ENCODE measurements around the gene EYA2. TPM values are rescaled to one million over a fixed set of nuclear protein-coding genes. Genes with fewer than 3 reads are reported as not detected.
"Not testable (repeated sequence)": the region's sequence is repeated elsewhere in the genome, so short reads cannot be mapped to it uniquely, and the experiment has no call there.

Gene EYA2
- total RNA-seq, 1 donor from 2014 or later = not detected

DNA sequence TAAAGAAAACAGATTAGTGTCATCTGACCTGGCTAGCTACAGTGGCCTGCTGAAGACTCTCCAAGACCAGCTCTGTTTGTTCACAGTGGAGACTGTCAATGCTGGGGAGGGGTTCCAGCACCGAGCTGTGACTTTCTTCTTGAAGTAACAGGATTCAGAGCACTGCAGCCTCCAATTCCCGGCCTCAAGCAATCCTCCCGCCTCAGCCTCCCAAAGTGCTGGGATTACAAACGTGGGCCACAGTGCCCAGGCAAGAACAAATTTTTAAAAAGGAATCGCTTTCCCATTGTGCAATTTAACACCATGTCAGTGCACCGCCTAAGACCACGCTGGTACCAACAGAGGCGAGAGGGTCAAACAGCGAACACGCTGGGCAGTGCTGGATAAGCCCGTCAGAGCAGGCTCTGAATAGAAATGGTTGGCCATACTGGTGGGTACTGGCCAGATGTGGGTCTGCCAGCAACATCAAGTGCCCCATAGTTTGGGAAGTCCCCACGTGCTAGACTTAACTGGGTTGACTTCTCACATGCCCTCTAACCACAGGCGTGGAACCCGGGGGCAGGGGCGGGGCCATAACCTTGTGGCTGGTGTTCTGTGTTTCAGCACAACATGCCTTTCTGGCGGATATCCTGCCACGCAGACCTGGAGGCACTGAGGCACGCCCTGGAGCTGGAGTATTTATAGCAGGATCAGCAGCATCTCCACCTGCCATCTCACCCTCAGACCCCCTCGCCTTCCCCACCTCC is 293.0 kb downstream of the EYA2 start:
- DNase-seq = no peak

DNA sequence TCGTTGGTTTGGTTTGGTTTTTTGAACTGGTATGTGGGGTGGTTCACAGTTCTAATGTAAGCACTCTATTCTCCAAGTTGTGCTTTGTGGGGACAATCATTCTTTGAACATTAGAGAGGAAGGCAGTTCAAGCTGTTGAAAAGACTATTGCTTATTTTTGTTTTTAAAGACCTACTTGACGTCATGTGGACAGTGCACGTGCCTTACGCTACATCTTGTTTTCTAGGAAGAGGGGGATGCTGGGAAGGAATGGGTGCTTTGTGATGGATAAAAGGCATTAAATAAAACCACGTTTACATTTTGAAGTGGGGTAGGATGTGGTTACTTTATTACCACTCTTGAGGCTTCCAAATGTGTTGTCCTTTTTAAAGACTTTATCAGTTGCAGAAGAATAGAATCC is 293.9 kb downstream of the EYA2 start:
- DNase-seq = no peak

DNA sequence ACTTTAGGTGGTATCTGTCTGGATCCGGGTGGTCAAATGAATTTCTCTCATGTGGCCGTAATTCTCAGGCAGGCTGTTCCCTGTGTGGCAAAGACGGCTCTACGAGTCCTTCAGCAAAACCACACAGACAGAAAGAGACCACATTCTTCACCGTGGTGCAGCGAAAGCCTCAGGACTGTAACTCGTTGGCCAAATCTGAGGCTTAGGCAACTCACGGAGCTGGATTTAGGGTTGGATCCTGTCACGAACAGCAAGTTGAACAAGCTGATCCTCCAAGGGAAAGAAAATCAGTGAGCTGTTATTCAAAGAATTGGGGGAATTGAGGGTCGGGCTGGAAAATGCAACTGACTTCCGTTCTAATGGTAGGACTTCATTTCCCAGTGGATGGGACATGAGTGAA is 294.4 kb downstream of the EYA2 start:
- no peak for DNase-seq

DNA sequence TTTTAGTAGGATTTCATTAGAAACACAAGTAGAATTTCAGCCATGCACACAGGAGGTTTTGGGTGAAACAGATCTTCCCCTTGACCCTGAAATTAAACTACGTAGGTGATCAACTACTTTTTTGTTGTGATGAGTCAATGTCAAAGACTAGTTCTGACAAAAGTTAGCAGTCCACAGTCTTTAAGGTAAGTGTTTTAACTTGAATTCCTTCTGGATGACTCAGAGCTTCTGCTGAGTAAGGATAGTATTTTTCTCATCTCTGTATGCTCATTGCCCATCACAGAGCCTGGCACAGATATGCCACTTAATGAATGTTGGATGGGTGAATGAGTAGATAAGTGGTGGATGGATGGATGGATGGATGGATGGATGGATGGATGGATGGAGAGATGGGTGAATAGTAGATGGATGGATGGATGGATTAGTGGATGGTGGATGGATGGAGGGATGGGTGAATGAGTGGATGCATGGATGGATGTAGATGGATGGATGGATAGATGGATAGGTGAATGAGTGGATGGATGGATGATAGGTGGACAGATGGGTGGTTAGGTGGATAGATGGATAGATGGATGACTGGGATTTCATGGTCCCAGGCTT is 296.5 kb downstream of the EYA2 start:
- no peak for DNase-seq

DNA sequence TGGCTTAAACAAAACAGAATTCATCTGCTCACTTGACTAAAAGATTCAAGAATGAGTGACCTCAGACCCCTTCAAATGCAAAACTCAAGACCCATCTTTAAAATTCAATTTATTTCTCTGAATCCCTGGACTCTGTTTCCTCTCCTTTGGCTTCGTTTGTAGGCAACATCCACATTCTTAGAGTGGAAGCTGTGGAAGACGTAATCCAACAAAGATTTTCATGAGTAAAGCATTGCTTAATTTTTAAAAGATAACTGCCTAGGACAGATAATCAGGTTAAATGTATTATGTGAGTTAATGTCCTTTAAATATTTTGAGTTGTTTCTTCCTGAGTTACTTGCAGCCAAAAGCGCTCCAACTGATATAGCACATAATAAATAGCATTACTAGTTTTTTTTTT is 297.3 kb downstream of the EYA2 start:
- DNase-seq = no peak

DNA sequence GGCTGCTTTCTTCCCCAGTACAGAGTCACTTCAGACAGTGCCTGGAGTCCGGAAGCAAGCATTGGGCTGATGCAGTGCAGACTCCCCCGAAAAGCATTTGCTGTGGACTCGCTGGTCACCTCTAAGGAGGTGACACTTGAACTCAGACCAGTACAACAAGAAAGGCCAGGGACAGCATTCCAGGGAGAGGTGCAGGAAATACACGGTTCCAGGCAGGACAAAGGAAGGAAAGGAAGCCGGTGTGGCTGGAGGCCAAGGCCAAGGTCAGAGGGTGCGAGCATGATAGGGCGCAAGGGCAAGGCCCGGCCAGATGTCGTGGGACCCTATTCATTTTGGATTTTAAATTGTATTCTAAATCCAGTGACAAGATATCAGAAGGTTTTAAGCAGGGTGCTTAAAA is 300.9 kb downstream of the EYA2 start:
- DNase-seq = no peak

DNA sequence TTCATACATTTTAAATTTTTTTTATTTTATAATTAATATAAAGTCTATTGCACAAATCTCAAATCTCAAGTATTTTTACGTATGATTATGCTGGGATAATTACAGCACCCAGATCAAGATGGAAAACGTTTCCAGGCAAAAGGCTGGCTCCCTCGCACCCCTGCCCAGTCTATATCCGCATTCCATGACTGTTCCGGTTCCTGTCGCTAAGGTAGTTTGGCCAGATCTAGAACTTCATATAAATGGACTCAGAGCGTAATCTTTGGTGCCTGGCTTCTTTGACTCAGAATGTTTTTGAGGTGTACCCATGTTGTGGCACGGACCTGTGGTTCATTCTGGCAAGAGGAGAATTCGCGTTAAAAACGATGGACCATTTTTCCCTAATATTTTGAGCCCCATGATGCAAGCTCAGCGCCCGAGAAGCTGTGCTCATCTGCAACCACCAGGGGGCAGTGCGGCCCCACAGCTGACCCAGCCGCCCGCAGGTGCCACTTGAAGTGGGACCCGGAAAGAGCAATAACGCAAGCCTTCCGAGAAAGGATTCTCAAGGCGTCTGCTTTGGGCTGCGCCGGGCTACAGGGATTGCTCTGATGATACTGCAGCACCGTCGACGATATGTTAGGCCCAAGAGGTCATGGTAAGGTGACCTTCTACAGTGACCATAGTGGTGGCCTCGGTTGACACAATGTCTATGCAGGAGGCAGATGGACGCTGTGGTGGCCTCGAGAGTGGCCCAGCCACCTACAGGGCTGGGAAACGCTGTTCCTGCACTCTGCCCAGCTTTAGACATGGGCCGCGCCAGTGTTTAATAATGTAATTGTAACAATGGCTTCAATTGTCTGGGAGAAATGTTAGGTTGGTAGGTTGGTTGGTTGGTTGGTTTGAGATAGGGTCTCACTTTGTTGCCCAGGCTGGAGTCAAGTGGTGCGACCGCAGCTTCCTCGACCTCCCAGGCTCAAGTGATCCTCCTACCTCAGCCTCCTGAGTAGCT is 301.7 kb downstream of the EYA2 start:
- peak; percentile 81 for DNase-seq

DNA sequence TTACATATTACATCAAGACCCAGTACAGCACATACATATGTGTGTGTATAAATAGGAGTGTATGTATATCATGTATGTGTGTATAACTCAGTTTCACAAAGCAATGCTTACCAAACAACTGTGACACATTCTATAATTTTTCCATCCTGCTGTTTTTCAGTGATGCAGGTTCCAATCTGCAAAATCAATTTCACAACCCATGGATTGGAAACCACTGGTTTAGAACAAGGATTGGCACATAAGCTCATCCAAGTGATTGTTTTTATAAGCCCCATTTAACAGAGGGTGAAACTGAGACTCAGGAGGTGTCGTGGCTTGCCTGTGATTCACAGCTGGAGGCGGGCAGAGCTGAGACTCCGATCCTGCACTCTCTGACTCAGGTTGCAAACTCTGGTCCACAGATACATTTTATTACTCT is 303.6 kb downstream of the EYA2 start:
- DNase-seq = no peak

DNA sequence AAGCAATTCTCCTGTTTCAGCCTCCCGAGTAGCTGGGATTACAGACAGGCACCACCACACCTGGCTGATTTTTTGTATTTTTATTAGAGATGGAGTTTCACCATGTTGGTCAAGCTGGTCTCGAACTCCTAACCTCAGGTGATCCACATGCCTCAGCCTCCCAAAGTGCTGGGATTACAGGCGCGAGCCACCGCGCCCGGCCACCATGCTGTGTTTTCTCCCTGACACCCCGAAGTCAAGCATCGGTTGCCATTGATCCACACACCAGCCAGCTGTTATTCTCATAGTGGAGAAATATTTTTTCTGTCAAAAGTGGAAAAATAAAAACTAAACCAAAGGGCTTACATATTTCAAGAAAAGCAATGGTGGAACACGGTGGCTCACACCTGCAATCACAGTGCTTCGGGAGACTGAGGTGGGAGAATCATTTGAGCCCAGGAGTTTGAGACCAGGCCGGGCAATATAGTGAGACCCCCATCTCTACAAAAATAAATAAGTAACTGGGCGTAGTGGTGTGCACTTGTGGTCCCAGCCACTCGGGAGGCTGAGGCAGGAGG is 304.4 kb downstream of the EYA2 start:
- DNase-seq = no peak

DNA sequence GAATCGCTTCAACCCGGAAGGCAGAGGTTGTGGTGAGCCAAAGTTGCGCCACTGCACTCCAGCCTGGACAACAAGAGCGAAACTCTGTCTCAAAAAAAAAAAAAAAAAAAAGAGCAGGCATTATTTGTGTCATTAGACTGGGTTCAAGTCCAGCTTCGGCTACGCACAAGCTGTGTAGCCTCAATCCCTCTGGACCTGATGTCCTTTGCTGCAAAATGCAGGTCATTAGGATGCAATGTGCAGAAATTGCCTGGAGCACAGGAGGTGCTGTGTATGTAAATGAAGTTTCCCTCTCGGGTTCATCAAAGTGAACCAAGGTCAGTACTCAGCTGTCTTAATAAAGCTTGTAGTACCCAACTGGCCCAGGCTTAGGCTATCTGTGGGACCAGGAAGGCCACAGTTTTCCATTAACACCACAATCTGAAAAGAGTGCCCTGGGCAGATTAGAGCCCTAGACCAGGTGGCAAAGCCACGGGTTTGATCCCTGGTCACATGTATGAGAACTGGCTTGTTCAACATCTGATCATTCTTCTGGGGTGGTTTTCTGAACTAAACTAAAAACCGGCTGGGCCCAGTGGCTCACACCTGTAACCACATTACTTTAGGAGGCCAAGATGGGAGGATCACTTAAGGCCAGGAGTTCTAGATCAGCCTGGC is 306.6 kb downstream of the EYA2 start:
- no peak for DNase-seq

DNA sequence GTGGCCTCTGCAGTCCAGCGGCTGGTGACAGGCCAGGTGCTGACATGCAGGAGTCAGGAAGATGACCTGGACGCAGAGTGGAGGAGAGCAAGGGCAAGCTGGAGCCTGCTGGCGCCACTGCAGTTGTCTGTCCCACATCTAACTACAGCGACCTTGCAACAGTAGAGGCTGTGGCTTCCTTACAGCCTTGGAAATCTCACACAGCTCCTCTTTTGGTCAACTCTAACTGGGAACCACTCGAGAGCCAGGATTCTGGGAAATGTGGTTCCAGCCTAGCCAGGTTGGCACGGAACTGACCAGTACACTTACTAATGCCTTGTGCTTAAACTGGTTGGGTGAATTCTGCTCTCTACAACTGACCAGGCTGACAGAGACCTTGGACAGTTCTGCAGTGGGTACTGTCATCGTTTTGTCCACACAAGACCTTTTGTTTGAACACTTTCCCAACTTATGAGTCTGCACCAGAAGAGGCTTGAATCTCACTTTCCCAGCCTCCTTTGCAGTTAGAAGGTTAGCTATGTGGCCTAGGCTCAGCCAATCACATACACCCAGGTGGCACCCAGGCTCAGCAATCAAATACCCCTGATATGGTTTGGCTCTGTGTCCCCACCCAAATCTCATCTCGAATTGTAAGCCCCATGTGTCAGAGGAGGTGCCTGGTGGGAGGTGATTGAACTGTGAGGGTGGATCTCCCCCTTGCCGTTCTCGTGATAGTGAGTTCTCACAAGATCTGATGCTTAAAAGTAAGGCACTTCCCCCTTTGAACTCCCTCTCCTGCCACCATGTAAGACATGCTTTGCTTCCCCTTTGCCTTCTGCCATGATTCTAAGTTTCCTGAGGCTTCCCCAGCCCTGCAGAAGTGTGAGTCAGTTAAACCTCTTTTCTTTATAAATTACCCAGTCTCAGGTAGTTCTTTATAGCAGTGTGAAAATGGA is 308.4 kb downstream of the EYA2 start:
- DNase-seq = no peak

DNA sequence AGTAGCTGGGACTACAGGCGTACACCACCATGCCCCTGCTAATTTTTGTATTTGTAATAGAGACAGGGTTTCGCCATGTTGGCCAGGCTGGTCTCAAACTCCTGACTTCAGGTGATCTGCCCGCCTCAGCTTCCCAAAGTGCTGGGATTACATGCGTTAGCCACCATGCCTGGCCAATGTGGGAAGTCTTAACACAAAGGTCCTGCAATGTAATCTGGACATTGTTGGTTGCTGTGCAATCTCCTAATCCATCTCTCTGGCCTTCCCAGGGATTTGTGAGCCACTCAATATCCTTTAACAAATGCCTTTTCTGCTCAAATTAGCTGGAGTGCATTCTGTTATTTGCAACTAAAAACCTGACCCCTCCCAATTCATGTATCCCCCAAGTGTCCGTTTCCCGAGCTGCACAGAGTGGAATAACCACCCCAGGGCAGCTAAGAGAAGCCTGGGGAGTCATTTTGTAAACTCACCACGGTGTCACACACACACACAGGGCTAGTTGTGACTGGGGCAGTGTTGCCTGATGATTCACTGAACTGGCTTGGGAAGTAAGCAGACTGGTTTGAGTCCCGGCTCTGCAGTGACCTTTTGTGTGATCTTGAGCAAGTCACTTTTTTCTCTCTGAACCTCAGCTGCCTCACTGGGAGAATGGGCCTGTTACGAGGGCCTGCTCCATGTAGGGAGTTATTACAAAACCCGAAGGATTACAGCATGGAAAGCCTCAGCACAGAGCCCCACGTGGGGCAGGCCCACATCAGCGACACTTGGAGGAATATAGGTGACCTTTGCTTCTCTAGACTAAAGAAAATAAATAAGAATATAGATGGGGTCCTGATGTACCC is 309.6 kb downstream of the EYA2 start:
- no peak for DNase-seq

DNA sequence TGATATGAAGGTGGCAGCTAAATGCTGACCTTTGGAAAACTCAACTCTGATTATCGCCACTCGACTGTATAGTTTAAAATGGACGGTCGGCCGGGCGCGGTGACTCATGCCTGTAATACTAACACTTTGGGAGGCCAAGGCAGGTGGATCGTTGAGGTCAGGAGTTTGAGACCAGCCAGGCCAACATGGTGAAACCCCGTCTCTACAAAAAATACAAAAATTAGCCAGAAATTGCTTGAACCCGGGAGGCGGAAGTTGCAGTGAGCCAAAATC is 310.1 kb downstream of the EYA2 start:
- not testable (repeated sequence) for DNase-seq

DNA sequence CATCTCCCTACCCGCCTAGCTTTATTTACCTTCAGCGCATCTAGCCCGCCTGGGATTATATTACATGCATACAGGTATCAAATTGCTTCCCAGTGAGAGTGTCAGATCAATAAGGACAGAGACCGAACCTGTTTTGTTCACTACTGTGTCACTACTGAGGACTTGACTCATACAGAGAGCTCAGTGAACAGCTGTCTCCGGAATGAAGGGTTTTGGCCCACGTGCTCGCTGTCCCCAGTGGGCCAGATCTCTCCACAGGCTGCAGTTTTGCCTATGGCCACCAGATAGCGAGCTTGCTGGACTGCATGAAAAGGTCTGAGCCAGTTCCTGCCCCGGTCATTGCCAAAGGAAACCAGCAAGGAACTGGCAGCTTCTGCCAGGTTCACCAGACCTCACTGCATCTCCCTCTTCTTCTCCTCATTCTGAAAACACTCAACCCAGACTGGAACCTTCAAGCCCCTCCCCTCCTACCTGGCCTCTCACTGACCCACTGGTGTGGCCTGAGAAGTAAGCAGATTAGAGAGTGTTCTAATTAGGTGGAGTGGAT is 311.0 kb downstream of the EYA2 start:
- DNase-seq = peak; percentile 89

DNA sequence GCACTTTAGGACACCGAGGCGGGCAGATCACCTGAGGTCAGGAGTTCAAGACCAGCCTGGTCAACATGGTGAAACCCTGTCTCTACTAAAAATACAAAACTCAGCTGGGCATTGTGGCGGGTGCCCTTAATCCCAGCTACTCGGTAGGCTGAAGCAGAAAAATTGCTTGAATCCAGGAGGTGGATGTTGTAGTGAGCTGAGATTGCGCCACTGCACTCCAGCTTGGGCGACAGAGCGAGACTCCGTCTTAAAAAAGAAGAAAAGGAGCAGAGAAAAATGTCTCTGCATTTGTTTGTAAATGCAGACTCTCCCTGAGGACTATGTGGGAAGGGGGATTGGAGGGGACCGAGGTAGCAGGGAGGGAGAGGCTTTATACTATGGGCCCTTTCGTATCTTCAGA is 311.9 kb downstream of the EYA2 start:
- not testable (repeated sequence) for DNase-seq

DNA sequence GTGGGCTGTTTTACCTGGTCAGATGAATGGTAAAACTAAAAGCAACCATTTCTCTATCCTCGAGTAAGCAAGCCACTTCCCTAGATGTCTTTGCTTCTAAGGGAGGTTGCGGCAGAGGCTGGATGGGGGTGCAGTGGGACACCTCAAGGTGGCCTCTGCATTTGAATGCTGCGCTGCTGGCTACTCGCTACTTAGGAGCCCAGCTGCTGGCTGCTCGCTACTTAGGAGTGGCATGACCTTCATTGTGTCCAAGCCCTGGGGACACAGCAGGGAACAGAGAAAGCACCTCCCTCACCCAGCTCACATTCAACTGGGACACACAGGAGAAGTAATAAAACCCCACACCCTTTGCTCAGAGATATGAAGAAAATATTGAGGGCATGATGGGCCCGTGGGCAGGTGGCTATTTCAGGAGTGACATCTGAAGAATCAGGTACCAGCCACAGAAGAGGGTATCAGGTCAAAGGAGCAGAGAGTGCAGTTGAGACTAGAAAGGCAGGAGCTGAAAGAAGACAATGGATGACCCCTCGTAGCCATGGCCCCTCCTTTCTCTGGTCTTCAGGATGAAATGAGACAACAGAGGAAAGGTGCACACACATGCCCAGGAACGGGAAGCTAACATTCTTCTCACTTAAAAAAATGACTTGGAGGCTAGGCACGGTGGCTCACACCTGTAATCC is 312.5 kb downstream of the EYA2 start:
- no peak for DNase-seq

DNA sequence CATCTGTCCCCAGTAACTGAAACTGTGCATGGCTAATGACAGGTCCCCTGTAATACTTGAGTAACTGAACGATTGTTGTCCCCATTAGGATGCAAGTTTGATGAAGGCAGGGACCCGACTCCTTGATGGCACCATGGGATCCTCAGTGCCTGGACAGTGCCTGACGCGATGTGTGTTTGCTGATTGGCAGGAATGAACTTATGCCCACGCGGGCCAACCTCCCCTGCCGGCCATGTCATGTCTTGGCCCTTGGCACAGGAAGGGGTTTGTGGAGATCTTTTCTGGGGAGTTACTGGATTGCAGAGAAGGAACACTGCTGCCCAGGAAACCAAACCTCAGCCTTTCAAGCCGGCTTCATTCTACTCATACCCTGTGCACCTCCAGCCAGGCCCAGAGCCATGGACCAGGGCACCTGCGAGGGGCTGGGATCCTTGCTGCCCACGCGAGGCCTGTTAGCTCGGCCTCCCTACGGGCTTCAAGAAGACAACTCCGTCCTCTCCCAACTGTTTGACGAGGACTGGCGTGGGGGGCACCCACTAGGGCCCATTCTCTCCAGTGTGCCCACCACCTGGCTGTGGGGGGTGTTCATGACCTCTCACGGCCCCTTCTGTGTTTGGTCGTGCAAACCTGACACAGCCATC is 314.0 kb downstream of the EYA2 start:
- no peak for DNase-seq

DNA sequence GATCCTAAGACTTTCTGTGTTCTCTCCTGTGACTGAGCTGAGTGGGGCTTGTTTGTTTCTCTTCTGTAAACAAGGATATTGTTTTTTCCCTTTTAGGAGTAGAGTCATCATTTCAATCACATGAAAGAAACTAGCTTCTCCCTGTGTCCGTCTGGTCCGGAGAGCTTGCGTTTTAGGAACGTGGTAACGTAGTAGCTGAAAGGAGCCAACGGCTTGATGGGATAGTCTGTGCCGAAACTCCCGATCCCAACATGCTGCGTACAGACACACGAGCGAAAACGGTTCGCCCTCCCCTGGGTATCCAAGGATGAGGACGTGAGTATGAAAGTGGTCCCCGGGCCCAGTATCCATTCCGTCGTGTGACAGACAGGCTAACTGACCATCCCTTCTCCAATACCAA is 315.3 kb downstream of the EYA2 start:
- DNase-seq = no peak

DNA sequence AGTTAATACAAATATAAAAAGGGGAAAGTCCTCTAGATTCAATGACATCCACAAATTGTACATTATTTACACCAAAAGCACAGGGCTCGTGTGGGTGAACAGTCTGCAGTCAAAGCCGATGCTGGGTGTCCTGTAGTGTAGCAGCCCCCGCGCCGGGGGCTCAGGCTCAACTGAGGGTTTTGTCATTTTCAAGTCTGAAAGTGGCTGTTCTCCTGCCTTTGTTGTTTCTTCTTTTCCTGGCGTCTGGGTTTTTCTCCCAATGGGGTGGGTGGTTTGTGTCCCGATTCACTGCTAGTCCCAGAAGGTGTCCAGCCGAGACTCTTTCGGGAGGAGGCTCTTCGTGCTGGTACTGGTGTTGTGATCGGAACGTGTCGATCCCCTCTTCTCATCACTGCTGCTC is 315.8 kb downstream of the EYA2 start:
- DNase-seq = no peak
